ENCODE data around the gene CAPN6.

The CAPN6 gene, protein sequence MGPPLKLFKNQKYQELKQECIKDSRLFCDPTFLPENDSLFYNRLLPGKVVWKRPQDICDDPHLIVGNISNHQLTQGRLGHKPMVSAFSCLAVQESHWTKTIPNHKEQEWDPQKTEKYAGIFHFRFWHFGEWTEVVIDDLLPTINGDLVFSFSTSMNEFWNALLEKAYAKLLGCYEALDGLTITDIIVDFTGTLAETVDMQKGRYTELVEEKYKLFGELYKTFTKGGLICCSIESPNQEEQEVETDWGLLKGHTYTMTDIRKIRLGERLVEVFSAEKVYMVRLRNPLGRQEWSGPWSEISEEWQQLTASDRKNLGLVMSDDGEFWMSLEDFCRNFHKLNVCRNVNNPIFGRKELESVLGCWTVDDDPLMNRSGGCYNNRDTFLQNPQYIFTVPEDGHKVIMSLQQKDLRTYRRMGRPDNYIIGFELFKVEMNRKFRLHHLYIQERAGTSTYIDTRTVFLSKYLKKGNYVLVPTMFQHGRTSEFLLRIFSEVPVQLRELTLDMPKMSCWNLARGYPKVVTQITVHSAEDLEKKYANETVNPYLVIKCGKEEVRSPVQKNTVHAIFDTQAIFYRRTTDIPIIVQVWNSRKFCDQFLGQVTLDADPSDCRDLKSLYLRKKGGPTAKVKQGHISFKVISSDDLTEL

DNA sequence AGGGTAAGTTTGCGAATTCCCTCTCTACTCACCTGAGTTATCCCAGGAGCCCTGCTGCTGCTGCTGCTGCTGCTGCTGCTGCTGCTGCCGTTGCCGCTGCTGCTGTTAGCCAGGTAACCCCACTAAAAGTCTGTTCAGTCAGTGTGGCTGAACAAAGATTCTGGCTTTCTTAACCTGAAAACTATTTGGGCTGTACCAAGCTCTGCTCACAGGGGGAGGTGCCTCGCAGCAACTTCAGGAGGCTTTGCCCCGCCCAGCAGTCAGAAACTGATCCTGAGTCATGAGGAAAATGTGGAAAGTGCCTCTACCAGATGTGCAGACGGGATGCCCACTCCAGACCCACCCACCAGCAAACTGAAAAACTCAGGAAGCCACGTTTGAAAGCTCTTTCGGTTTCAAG, at the start of gene CAPN6:
TSS of gene CAPN6 (minus strand) at position 145 of the 400 bp plus-strand sequence. CDS start 6,547 bp downstream, outside the sequence.
- DNase-seq = no peak

DNA sequence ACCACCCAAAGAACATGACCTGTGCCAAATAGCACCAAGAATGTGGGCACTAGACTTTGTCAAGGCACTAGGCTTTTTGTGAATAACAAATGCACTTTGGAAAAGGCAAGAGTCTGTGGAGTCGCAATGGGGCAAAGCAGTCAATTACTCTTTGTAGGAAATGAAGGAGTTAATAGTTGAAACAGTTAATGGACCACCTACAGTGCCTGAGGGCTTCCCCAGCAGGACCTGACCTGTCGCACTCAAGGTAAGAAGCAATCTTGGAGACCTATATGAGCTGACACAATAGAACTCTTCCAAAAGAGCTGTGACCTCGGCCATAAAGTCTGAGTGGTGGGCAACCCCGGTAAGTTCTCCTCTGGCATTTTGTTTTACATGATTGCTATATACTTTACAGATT, 49.2 kb upstream of the CAPN6 start:
- DNase-seq = no peak

DNA sequence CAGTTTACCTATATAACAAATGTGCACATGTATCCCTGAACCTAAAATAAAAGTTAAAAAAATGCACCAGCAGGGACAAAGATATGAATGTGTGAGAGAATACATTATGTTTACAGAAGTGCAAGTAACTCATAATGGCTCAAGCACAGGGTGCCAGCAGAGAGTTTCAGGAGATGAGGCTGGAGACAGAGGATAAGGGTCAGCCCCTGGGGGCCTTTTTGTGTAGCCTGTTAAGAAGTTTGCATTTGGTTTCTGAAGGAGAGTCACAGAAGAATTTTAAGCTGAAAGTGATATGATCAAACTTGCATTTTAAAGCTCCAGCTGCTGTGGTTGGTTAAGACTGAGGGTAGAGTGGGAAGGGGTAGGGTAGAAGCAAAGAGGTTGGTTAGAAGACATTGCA, 48.6 kb upstream of the CAPN6 start:
- no peak for DNase-seq

DNA sequence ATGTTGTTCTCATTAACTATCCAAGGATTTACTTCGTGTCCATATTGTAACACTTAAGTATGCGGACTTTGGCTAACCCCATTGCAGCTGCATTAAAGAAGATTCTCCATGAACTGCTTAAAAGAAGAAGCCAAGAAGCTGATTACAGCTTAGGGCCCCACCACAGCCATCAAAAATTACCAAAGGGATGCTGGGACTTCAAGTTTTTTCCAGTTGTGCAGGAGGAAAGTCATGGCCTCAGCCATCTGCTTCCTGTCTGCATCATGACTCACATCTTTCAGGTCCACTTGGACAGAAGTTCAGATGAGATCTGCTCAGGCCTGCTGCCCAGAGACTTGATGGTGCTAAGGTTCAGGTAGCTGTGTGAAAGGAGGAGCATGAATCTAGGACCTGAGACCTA, 38.8 kb upstream of the CAPN6 start:
- DNase-seq = no peak

DNA sequence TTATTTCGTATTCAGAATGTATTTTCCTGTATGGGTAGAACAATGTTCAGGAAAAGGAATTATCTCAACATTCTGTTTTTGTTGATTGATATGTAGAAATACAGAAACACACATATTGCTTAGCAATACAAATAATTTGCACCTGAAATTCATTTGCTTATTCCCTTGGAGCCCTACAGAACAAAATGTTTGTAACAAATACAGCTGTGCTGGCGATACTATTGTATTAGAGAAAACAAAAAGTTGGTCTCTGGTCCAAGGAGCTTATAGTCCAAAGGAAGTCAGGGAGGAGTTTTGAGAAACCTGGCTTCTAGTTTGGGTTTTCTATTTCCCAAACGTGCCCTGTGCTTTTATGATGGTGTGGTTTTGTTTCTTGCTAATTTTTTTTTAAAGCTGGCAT, 37.8 kb upstream of the CAPN6 start:
- no peak for DNase-seq

DNA sequence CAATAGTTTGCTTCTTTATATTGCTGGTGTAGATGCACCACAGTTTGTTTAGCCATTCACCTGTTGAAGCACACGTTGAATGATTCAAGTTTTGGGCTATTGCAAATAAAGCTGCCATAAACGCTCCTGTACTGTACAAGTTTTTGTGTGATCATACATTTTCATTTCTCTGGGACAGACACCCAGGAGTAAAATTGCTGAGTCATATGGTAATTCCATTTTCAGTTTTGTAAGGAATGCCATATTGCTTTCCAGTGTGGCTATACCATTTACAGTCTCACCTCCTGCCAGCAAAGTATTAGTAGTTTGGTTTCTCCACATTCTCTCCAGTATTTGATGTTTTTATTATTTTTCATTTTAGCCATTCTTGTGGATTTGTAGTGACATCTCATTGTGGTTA, 32.0 kb upstream of the CAPN6 start:
- DNase-seq = no peak

DNA sequence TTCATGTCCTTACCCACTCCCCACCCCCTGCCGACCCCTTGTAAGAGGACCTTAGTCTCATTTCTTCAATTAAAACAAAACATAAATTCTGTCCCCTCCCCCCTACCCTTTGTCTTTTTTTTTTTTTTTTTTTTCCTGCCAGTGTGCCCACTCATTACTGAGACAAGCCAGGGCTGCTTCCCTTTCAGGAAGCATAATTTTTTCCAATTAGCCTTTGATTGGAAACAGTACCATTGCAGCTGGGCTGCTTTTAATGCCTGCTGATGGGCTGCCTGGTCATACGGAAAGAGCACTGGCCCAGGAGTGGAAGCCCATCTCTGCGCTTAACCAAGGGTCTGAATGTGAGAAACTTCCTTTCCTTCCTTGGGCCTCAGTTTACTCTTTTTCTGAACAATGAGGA, 18.6 kb upstream of the CAPN6 start:
- no peak for DNase-seq

DNA sequence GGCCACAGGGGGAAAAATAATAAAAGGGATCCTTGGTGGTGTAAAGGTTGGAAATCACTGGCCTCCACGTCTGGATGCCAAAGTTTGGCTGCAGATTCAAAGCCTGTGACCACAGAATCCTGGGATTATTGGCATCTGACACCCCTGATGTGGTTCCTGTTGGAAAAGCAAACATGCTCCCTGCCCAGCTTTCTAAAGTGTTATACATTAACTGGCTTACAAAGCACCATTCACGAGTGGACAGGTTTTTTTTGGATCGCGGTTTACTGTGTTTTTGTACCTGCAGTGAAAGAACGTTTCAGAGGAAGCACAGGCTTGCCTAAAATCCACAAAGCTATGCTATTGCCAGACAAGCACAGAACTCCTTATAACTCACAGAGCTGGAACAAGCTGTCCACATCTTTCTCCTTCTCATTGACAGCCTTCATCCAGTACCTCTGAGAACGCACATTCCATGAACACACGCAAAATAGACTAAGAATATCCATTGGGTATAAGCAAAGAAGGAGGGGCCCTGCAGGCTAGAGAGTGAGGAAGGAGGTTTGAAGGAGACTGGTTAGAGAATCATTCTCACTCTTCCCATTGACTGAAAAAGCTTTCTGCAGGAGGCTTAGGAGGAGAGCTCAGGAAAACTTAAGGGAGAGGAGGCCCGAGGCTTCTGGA, 14.5 kb upstream of the CAPN6 start:
- DNase-seq = no peak

DNA sequence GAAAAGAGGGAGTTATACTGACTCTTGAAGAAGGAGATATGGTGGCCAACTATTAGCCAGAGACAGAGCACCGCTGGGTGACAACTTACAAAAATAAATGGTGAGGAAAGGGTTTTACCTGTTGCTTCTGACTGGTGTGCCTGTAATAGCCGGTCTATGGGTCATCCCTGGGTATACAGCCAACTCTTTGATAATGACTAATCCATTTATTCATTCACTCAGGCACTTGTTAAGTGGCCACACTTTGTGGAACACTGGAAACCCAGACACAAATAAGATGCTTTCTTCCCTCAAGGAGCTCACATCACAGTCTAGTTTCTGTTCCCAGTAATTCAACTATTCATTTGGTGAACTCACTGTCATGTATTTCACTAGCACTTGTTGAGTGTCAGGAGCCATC, 13.2 kb upstream of the CAPN6 start:
- DNase-seq = no peak

DNA sequence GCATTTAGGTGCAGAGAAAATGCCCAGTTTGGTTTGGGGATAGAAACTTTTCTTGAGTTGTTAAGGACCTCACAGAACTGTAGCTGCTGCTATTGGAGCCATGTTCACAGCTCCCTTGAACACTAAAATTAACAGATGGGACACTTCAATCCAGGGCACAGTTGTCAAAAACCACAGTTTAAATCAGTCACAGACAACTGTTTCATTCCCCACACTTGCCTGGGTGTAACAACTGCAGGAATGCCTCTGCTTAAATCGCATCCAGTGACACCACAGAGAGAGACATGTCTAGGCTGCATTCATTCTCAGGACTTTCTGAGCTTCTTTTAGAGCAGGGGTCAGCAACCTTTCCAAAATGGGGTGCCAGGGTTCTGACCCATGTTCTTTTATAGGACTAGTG, 12.7 kb upstream of the CAPN6 start:
- DNase-seq = no peak

DNA sequence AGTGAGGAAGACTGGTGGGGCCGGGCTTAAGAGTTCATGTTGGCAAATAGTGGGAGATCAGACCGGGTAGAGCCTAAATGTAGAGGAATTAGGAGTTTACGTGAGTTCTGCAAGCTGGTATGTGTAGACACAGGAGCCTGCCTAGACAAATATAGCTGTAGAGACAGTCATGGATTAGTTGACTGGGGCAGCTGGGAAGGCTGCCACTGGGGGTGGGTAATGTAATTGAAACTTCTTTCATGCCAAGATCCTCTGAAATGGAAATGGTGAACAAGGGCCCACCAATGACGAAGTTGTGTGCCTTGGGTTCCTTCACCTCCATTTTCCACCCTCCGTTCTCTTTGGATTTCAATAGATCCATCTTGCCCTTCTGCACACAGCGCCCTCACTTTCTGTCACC, 11.9 kb upstream of the CAPN6 start:
- no peak for DNase-seq

DNA sequence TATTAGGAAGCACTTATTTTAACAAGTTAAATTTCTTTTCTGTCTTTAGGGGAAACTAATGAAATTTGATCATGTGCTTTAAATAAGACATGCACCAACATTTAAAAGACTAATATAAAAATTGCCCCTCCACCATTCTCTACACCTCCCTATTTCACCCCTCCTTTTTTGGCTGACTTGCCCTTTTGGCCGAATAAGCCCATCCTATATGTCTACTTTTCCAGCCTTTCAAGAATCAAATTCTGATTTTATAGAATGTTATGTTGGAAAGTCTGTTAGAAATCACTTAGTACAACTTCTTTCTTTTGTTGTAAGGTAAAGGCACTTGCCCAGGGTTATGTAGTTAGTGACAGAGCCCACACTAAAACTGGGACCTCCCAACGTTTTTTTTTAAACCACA, 1.8 kb downstream of the CAPN6 start:
- no peak for DNase-seq

DNA sequence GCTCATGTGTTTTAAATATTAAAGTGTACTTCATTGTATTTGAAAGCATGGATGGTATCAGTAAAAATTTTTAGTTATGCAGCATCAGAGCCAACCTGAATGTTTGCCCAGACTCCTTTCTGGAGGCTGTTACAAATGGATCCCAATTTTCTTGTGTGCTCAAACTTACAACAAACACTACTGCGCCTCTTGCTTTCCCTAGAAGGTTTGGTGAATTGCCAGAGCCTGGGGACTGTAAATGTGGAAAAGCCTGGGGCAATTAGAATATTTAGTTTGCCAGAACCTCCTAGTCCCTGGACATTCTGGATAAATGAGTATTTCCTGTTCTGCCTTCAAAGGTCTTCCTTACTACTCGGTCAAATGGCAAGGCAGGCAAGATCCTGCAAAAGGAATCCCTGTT, 4.8 kb downstream of the CAPN6 start:
- no peak for DNase-seq

DNA sequence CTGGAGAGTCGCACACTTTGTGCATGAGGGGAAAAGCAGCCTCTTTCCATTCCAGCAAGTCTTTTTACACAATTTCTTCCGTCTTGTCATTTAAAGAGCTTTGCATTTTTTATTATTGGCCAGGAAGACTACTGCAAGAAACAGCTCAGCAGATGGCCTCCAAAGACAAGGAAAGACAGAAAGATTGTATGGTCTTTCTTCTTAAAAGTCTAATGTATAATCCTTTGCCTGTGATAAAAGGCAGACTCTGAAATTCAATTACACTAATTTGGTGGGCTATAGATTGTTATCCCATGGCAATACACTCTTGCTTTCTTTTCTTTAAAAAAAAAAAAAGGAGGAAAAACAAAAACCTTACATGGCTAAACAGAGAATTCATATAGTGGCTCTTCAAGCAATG, 5.9 kb downstream of the CAPN6 start:
- no peak for DNase-seq

DNA sequence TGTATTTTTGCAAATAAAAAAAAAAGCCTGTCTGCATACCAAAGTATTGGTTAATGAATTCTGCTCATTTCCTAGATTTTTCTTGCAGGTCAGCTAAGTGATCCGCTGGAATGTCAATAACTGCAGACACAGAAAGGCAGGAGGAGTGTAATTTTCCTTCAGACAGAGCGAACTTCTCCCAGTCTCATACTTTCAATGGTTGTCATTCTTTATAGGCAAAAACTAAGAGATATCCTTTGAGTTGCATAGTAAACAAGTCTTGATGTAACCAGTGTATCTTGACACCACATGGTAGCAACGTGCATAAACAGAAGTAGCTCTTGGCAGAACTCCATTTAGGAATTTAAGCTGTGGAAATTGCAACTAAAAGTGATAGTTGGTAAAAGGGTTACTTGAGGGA, 8.2 kb downstream of the CAPN6 start:
- no peak for DNase-seq

DNA sequence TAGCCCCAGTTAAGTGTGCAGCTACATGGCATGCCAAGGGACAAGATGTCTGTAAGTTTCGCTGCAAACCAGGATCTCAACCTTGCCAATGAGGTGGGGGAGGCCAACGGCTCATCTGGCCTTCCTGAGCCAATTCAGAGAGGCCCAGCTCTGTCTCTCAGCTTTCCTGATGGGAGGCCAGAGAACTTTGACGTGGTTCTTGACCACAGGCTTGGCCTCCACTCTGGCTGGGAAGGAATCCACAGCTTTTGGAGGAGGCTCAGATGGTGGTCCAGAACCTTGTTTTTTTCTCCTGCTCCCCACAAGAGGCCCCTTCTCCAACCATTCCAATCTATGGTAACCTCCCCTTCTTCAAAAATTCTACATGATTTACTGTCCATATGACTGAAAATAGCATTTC, 9.8 kb downstream of the CAPN6 start:
- DNase-seq = no peak

DNA sequence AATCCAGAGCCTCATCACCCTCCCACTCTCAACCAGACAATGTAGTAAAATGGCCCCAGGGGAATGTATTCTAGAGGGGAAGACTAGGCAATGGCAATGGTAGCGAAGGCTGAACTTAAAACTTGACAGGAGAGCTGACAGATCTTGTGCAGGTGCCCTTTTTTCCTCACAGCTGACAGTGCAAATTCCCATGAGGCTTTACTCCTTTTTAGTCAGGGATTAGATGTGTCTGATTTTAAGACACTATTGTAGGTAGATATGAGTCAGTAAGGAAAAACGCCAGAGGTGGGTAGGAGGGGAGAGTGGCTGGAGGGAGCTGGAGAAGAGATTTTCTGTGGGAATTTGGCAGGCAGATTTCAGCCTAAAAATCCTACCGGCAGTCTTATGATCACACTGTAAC, 10.7 kb downstream of the CAPN6 start:
- no peak for DNase-seq

DNA sequence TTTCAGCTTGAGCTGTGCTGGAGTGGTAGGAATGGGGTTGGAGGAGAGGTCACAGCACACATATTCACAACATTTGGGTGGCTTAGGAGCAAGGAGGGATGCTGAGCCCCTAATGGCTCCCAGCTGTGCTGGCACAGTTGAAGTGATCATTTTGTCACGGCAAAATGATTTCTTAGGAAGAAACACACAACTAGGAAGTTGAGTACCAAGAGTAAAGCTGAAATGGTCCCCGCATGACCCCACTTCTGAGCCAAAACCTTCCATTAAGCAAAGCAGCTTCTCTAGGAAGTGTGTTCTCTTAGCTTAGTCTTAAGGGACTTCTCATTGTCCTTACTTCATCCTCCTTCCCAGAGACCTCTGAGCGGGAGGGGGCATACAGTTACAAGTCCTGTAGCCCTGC, 12.6 kb downstream of the CAPN6 start:
- DNase-seq = no peak

DNA sequence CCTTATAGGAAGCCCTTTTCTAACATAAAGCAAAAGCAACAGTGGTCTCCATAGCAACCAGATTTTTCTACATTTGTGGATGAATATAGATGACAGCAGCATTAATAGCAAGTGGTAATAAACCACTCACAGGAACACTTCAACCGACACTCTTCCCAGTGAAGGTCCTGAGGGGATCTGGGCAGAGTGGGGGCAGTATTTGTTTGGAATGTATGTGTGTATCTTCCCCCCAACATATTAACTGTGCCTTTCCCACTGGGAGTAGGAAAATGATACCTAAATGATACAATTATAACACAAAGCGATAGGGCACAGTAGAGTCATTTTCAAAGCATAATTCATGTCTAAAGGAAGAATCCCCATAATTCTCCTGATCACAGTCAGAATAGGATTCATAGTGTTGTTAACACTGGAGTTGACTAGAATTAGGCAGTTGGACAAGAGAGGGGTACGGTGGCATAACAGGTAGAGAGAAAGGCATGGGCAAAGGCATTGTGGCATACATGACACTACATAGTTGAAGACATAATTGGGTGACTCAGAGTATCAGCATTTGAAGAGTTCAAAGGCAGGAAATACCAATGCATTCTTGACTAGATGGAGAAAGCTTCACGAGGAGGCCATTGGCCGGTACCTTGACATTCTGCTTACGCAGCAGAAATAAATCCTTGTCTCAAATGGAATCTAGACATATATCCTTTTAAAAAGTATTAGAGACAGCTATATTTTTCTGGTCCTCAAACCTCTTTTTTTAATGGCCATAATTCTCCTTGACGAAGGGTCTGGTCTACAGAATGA, 15.2 kb downstream of the CAPN6 start:
- no peak for DNase-seq

DNA sequence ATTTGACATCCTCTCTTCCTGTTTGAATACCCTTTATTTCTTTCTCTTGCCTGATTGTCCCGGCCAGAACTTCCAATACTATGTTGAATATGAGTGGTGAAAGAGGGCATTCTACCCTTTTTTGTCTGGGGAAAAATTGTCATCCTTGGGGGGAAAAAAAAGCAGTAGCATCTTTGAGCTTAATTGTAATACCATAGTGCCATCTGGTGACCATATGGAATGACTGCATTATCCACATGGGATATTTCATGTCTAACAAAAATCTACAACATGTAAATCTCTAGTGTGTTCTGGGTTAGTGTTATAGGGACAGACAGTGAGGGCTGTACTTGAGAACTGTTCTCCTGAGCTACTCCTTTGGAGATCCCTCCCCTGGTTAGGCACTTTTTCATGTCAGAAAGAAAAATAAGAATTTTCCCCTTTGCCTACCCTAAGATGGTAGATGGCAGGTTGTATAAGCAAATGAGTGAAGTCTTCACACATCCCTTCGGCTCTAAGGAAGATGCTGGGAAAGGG, 26.0 kb downstream of the CAPN6 start:
- DNase-seq = no peak

DNA sequence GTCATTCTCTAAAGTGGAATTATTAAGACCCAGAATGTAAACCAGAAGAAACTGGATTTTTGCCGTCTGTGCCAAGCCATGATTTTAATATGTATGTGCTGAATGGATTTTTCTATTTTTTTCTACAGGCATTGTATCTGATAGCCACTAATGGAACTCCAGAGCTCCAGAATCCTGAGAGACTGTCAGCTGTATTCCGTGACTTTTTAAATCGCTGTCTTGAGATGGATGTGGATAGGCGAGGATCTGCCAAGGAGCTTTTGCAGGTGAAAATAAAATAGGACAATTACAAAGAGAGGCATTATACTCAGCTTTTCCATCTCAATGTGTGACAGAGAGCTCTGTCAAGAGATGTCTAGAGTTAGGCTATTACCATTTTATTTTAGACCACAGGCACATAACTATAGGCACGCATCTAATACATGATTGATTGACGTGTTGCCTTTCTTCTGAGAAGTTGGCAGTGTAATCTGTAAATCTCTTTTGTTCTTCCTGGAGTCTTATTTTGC, 53.9 kb downstream of the CAPN6 start:
- DNase-seq = no peak

DNA sequence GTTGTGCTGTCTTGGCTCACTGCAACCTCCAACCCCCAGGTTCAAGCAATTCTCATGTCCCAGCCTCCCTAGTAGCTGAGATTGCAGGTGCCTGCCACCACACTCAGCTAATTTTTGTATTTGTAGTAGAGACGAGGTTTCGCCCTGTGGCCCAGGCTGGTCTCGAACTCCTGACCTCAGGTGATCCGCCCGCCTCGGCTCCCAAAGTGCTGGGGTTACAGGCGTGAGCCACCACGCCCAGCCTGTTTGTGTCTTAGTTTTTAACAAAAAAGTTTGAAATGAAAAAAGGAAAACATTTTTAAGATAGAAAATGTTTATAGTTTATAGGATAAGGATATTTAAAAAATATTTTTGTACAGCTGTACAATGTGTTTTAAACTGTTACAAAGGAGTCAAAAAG, 62.4 kb downstream of the CAPN6 start:
- DNase-seq = no peak

DNA sequence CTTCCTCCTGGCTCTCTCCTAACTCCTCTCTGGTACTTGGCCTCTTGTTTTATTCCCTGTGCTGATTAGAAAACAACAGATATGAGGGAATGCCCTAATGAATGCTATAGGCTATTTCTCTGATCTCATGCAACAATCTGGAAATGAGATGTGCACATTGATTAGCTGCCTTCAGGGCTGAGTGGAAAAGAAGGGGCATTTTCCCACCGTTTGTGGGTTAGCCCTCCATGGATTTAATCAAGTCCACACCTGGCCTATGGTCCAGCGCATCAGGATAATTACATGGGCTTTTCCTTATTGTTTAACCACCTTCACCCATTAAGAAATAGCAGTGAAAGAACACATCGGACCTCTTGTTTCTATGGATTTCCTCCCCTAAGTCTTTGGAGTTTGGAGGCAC, 70.0 kb downstream of the CAPN6 start:
- DNase-seq = no peak
